ENCODE measurements around the gene EFEMP2.
"Not testable (repeated sequence)": the region's sequence is repeated elsewhere in the genome, so short reads cannot be mapped to it uniquely, and the experiment has no call there.

Gene EFEMP2

DNA sequence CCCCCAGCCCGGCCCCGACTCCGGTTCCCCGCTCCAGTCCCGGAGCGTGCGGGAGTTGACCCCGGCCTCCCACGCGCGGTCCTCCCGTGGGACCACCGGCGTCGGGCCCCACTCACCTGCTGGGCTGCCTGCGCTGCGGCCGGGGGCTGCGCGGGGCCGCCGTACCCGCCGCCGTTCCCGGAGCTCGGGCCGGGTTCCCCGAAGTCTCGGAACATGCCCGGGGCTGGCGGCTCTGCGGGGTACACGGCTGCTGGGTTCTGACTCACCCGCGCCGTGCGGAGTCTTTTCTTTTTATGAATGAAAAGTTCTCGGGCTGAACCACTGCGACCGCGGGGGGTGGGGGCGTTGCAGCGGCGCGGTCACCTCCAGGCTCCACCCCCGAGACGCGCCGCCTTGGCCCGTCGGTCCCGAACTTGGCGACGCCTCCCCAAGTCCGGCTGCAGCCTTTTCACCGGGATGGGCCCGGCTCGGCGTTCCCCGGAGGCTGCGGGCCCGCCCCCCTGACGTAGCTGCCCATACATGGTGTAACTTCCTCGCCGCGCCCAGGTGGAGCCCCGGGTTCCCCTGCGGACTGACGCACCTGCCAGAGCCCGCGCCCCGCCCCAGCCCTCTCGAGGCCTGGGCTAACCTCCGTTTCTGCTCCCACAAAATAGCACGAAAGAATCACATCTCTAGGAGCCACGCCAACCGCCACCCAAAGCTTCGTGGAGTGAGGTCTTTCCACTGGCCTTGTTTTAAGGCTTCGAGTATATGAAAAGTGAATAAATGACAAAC is 27.7 kb upstream of the EFEMP2 start, which contains the start of gene FOSL1:
FOSL1 (minus strand) TSS at position 264 of the 774 bp plus-strand sequence; CDS start at position 215, 49 bp downstream.
- peak; percentile 71 for DNase-seq

DNA sequence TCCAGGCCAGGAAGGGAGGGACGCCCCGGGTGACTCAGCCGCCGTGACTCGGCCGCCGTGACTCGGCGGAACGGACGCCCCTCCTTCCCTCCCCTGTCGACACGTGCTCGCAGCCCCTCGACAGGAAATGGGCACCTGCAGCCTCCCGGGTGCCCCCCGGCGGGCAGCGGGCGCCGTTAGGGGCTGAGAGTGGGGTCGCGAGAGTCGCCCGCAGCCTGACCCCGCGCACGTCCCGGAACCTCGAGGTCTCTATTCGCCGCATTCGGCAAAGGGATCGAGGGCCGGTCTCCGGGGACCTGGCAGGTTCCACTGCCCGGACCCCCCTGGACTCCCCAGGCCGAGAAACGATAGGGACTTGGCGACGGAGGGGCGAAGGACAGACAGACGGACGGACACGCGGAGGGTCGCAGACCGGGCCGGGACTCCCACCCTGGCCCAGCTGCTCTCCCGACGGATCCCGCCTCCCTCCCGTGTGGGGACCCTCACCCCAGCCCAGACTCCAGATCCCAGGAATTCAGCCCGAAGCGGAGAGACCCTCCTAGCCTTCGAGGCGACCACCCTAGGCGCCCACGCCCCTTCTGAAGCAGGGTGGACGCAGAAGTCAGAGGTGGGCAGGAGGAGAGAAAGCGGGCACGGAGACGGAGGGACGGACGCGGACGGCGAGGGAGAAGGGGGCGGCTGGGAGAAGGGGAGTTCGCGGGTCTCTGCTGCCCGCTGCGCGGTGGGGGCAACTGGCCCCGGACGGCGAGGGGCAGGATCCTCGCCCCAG is 26.9 kb upstream of the EFEMP2 start:
- no peak for DNase-seq

DNA sequence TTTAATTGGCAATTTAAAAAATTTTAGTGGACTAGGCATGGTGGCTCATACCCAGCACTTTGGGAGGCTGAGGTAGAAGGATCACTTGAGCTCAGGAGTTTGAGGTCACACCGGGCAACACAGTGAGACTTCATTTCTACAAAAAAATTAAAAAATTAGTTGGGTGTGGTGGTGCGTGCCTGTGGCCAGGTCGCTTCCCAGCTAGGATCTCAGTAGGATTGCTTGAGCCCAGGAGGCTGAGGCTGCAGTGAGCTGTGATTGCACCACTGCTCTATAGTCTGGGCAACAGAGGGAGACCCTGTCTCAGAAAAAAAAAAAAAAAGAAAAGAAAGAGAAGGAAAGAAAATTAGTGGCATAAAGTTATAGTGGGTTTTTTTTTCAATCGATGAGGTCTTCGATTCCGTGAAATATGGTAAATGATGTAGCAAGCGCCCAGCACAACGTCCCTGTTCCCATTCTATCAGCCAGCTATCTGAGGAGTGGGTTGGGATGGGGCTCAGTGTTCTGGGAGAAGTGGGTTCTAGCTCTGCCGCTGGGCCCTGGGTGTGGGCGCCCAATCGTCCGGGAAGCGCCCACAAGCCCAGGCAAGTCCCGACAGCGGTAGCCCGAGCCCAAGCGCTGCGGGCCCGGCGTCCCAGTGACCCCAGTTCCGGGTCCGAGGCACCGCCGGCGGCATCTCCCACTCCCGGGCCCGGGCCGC is 26.2 kb upstream of the EFEMP2 start:
- DNase-seq, result no peak

DNA sequence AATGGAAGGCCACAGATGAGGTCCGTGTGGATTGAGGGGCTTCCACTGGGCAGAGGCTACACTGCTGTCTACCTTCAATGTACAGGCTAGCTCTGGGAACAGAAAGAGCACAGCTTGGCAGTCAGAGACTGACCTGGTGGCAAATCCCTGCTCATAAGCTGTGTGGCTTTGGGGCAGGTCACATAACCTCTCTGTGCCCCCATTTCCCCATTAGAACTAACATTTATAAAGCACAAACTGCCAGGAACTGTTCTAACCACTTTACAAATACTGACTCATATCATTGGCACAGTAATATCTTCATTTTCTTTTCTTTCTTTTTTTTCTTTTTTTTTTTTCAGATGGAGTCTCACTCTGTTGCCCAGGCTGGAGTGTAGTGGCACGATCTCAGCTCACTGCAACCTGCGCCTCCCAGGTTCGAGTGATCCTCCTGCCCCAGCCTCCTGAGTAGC is 24.4 kb upstream of the EFEMP2 start:
- no peak for DNase-seq

DNA sequence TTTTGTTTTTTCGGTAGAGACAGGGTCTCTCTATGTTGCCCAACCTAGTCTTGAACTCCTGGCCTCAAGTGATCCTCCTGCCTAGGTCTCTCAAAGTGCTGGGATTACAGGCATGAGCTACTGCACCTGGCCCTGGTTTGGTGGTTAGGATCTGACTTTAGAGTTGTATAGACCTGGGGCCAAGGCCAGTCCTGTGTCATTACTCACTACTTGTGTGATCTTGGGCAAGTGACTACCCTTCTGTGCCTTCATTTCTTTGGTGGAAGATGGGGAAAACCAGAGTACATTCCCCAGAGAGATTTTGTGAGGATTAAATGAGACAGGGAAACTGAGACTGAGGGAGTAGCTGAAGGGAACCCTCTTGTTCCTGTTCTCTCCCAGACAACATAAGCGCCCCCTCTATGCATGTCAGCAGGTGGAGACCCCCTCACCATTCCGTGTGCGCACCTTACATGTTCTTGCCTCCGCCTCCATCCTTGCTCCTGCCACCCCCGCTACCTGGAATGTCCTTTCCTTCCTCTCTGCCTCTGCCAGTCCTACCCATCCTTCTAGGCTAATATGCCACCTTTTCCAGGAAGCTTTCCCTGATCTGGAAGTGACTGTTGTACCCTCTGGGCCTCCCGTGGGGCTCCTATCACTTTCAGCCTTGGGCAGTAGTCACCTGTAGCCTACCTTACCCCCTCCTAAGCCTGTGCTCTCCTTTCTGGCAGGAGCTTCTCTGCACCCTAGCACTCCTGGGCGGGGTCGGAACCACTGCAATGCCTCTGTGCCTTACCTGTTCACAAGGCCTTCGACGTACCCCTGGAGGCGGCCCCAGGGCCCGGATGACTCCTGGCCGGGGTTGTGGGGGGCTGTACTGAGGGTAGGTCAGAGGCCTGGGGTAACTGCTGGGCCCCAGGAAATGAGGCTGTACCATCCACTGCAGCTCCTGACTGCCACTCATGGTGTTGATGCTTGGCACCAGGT is 23.7 kb upstream of the EFEMP2 start:
- no peak for DNase-seq

DNA sequence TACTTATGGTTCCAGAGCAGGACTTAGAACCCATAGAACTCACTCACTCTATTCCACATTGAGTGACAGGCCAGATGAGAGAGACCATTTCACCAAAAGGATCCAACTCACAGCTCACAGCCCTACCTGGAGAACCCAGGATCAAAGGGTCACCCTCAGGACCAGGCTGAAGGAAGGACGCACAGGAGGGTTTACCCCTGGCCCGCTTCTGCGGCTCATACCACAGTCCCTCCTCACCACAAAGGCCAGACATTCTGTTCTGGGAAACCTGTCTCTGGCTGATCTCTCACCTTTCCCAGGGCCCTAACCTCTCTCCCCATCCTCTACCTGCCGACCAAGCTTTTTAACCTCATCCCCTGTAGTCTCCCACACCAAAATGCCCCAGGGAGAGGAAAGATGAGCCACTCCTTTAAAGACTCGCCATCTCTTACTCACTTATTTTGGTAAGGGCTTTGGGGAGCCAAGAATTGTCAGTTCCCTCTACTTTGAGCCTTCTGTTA is 22.9 kb upstream of the EFEMP2 start:
- no peak for DNase-seq

DNA sequence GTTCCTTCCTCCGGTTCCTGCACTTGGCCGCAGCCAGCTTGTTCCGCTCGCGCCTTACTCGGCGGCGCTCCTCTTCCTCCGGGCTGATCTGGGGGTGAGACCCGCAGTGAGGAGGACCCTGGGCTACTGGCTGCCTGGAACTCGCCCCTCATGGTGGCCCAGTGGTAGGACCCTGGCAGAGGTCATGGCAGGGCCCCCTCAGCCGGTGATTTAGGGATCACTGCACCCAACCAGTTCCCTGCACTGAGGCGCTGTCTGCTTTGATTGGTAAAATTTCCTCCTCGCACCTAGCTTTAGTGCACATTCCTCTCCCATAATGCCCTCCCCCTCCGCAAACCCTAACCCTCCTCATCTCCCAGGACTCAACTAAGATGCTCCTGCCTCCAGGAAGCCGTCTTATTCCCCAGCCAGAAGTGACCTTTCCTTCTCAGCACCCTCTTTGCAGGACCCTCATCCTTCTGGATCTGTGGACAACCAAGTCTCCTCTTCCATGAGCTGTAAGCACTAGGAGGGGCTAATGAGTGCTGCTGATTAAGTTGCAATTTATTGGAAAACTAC is 21.5 kb upstream of the EFEMP2 start:
- DNase-seq, result no peak

DNA sequence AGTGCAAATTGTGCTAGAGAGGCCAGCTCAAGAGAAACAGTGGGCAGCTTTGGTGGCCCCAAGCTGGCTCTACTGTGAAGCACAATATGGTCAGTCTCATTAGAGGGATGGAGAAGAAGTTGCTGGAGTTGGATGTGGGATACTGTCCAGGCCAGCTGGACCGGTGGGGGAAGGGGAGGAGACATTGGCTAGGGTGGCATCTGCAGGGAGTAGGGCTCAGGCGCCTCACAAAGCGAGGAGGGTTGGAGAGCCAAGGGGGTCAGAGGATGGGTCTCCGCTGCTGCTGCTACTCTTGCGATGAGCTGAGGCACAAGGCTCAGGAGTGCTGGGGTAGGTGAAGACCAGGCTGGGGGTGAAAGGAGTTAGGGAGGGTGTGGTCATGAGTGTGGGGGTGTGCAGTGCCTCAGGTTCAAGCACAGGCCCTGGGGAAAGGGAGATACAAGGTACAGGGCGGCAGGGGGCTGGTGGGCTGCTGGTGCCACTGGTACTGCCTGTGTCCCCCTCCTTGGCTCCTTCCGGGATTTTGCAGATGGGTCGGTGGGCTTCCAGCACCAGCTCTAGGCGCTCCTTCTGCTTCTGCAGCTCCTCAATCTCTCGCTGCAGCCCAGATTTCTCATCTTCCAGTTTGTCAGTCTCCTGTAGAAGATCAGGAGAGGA is 20.2 kb upstream of the EFEMP2 start:
- DNase-seq, result no peak

DNA sequence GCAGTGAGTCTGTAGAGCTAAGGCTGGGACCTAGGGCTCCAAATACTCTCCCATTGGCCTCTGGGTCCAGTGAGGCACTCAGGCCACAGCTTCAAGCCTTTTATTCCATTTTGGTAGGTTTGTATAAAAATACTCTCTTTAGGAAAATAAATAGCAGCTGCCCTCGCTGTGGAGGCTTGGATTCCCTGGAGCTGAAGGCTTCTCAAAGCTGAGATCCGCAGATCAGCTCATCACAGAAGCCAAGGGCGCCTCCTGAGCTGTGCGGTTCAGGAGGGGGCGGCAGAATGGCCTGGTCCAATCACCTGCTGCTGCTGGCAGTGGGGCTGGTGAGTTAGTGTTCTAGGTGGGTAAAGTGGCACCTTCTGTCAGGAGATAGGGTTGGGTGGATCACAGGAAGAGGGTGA is 19.5 kb upstream of the EFEMP2 start:
- DNase-seq, result not testable (repeated sequence)

DNA sequence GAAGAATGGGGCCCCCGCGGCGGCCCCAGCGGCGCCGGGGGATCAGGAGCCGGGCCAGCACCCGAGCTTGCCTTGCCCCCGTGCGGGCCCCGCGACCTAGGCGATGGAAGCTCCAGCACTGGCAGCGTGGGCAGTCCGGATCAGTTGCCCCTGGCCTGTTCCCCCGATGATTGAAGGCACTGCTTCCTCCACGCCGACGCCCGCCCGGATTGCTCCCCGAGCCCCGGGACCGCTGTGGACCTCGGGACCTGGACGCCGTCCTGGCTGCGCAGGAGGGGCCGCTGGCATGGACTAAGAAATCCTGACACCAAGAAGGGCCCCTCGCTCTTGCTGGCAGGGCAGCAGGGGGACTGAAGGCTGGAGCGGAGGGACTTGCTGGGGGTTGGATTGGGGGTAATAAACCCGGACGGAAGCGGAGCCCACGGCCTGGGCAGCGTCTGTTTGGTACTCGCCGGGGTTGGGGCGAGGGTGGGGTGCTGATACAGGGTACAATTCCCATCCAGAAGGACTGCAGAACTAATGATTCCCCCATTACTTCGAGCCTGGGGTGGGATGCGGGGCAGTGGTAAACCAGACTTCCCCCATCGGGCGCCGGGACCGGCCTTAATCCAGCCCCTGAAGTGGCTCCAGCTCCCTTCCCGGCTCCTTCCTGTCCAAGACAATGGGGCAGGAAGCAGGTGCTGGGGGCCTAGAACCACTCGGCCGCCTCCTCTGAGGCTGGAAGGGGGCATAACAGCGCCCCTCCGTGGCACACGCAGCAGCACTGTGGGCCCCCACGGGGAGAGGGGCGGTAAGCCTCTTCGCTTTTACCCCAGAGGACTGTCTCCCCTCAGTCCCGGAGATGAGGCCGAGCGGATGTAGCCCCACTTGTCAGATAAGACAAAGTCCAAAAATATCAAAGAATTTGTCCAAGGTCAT is 18.9 kb upstream of the EFEMP2 start:
- DNase-seq, result peak; percentile 51

DNA sequence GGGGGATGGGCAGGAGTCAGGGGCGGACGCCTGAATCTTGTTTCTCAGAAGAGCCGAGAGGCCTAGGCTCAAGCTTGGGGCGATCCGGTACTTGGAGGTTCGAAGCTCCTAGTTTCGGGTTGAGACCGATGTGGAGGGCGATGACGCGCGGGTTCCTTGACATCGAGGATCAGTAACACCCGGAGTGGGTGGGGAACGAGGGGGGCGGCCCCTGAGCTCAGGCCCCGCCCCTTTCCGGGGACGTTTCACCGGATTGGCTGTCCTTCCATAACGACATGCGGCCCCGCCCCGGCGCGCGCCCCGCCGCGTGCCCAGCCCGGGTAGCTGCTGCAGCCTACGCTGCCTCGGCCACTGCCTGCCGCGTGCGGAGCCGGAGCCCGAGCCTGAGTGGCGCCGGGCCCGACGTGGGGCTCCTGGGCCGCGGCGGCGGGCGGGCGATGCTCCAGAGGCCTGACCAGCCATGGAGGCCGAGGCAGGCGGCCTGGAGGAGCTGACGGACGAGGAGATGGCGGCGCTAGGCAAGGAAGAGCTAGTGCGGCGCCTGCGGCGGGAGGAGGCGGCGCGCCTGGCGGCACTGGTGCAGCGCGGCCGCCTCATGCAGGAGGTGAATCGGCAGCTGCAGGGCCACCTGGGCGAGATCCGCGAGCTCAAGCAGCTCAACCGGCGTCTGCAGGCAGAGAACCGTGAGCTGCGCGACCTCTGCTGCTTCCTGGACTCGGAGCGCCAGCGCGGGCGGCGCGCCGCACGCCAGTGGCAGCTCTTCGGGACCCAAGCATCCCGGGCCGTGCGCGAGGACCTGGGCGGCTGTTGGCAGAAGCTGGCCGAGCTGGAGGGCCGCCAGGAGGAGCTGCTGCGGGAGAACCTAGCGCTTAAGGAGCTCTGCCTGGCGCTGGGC is 18.0 kb upstream of the EFEMP2 start, which contains the start of gene CCDC85B:
CCDC85B (plus strand) TSS at position 350 of the 895 bp plus-strand sequence; CDS start at position 461, 111 bp downstream.
- DNase-seq, result peak; percentile 96

DNA sequence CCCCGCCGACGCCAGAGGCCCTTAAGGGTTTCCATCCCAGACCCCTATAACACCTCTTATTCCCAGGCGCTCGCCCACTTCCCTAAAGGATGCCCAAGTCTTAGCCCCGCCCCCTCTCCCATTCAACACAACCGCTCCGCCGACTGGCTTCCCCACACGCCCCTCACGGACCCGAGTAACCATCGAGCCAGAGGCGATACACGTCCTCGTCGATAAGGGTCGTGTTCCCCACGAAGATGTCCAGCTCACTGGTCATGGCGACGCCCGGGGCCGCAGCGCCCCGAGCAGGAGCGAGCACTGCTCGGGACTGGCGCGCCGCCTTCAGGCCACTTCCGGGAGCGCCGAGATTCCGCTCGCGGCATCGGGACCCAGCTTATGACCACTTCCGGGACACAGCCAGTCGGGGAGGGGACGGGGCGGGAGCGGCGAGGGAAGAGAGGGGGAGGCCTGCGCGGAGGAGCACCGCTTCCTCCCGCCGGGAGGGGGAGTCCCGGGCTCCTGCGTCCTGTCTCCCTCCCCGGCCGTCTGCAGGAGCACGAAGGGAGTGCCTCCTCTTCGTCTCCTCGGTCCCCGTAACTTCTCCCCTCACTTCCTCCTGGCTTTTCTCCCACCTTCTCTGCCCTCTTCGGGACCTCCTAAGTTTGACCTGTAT is 15.7 kb upstream of the EFEMP2 start, which contains the start of gene FIBP:
FIBP (minus strand) TSS at position 309 of the 652 bp plus-strand sequence; CDS start at position 256, 53 bp downstream.
- DNase-seq, result peak; percentile 95

DNA sequence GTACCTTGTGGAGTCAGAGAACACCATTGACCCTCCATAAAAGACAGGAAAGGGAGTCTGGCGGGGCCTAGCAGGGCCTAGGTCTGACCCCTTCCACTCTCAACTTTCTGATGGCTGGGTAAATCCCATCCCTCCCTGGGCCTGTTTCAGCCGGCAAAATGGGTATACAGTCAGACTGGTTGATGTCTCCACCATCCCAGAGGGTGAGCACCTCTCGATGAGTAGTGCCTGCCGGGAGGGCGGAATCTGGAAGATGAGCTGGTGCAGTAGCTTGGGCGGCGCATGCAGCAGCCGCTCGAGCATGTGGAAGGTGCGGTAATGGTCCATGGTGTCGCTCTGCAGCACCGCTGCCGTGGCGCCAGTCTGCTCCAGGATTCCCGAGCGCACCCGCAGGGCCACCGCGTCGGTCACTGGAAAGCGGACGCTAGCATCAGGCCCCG is 15.1 kb upstream of the EFEMP2 start:
- no peak for DNase-seq

DNA sequence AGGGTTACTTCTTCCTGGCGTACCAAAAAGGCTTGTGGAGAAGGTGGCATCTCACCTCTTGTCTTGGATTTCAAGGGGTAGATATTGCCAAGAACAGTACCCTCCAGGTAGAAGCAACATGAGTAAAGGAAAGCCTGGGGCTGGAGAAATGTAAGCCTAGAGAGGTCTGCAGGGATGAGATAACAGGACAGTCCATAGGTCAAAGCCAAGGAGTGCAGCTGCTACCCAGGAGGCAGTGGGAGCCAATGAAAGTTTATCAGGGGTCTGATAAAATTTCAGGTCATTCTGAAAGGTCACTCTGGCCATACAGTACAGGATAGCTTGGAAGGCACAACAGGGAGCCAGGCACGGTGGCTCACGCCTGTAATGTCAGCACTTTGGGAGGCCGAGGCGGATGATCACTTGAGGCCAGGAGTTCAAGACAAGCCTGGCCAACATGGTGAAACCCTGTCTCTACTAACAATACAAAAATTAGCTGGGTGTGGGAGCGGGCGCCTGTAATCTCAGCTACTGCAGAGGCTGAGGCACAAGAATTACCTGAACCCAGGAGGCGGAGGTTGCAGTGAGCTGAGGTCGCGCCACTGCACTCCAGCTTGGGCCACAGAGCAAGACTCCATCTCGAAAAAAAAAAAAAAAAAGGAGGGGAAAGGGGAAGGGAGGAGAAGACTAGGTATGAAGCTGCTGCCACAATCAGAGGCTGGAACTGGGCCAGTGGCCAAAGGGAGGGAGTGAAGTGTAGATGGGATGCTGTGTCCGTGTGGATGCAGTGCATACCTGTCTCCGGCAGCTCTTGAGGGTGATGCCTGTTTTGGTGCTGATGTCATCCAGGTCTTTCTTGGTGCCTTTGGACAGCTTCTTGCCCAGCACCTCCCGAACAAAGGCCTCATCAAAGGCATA is 14.5 kb upstream of the EFEMP2 start:
- DNase-seq, result no peak

DNA sequence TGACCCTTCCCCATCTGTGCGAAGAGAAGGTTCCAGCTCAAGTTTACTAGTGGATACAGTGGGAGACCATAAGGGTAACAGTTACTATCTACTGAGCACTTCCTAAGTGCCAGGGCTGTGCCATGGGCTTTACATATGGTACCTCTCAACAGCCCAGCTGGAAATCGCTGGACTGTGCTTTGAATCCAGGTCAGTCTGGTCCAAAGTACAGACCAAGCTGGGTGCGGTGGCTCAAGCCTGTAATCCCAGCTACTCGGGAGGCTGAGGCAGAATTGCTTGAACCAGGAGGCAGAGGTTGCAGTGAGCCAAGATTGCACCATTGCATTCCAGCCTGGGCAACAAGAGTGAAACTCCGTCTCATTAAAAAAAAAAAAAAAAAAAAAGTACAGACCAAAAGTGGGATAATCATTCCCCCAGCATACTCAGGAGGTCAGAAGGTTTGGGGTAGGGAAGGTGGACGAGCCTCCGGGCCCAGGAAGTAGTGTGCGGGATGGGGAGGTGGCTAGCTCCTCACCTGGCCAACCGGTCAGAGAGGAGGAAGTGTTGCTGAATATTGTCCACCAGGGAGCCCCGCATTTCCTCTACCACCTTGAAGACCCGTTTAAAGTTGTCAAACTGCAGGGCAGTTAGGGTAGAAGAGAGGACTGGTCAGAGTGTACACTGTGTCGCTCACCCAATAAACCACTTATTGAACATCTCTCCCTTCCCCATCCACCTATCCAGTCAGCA is 13.4 kb upstream of the EFEMP2 start:
- DNase-seq, result no peak

DNA sequence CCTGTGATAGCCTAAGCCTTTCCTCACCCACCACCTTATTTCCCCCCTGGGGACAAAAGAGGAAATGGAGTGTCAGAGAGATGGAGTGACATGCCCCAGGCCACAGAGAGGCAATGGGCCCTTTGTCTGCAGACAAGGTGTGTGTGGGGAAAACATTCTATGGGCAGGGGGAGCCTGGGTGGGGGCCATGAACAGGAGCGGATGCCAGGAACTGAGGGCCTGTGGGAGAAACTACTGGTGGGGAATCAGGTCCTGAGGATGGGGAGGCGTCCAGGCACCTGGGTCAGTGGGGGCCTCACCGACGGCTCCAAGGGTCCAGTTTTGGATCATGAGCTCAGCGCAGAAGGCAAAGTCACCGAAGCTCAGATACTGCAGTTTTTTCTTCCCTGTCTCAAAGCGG is 12.6 kb upstream of the EFEMP2 start:
- DNase-seq, result no peak

Data from COR-L47 (cell line).